GM20000 (cell line): Measurements from ENCODE around the gene RBCK1.

Experiments
- DNase-seq: peaks from one replicate; pipeline ENCODE4 v3.0.0; 2012; ENCODE audit warnings: low spot score
- CTCF ChIP-seq: IDR thresholded peaks from 2 replicates; pipeline ENCODE4 v1.5.1; 2012; ENCODE audit warnings: mild to moderate bottlenecking, control low read depth; ENCODE audit errors: extremely low read depth, missing control alignments

Gene RBCK1

GRCh38 chr20:438571-439469 is 30.7 kb downstream of the RBCK1 start:
- DNase-seq = no peak
- no peak for TF ChIP-seq CTCF

GRCh38 chr20:440148-440547 is 32.0 kb downstream of the RBCK1 start:
- no peak for DNase-seq
- no peak for TF ChIP-seq CTCF

GRCh38 chr20:440636-441035 is 32.5 kb downstream of the RBCK1 start:
- no peak for TF ChIP-seq CTCF
- no peak for DNase-seq

GRCh38 chr20:443223-443775 is 35.2 kb downstream of the RBCK1 start:
- TF ChIP-seq CTCF = no peak

GRCh38 chr20:444117-444516 is 36.0 kb downstream of the RBCK1 start:
- no peak for DNase-seq
- TF ChIP-seq CTCF = no peak

More at GRCh38 chr20:443223-443775, 35.2 kb downstream of the RBCK1 start:
- DNase-seq = no peak

- no peak for TF ChIP-seq CTCF
These were observed 36.8 kb downstream of the RBCK1 start for GRCh38 chr20:444862-445426.

More at GRCh38 chr20:444862-445426, 36.8 kb downstream of the RBCK1 start:
- no peak for DNase-seq
